ENCODE results near the gene MLLT3. TPM values are rescaled to one million over a fixed set of nuclear protein-coding genes. Genes with fewer than 3 reads are reported as not detected.

Gene MLLT3
- total and polyA plus RNA-seq, 9 donors, result 8.7 to 15.4 (median 13.8) TPM

DNA sequence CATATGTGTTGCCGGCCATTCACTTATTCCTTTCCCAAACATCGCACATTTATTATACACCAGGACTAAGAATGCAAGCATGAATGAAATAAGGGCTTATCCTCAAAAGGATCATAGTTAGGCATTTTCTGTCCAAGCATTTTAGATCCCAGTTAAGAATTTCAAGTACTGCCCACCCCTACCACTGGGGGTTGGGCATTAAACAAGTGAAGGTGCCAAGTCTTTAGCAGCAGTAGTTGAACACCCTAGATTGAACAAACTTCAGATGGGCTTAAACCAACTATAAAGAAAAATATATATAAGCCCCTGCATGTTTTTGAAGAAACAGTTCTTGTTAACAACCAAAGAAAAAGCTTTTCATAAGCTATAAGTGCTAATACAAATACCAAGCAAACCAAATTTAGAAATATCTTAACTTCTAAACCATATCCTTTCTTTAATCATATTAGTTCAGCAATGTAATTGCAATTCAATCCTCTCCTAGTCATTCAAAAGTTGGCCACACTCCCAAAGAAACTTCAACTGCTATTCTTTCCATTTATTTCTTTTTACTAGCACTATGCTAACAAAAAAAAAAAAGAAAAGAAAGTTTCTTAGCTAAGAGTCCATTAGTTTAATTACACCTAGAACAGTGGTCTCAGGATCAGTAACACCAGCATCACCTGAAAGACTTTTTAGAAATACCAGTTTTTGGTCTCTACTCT, 149.8 kb downstream of the MLLT3 start:
- no peak for TF ChIP-seq EP300 (IDR thresholded peaks at IDR 0.05)
- no peak overlapping the region for H3K4me3 ChIP-seq
- WGBS, 3 donors, result 97 to 98% (median 97%) methylated on average over 2 of the region's 2 CpGs
- intact Hi-C loops (cut with DNase I), result no loop called here
- H3K4me1 ChIP-seq (ENCODE audit: insufficient read depth), result no peaks in the 10 kb centered on the region
- H3K36me3 ChIP-seq, result no peaks in the 10 kb centered on the region
- DNase-seq, result no peak
- no peaks in the 10 kb centered on the region for H3K9me3 ChIP-seq
- H3K27me3 ChIP-seq, result no peaks in the 10 kb centered on the region
- no peak overlapping the region for H3K27ac ChIP-seq

DNA sequence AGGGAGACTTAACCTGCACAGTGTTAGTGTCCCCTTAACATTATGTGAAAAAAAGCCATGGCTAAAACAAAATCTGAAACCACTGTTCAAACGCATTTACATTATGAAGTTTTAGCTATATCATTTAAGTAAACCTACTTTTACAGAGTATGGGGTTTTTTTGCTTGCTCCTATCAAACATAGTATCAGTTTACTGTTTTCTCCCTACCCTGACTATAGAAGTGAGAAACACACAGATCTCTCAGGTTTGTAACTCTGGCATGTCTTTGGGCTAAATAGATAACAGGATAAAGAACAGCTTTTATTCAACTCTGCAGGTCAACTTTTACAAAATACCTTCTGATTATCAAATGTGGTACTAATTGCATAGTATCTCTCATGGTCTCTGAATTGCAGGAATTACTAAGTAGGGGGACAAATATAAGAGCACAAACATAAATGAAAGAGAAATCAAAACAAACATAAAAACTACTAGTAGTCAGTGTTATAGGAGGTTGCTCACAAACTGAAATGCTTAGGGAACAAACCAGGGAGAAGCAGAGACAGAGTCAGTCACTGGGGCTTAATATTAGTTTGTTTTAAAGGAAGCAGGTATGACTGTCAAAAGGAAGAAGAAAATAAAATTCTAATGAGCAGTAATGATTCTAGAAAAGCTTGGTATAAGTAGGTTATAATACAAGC, 155.8 kb downstream of the MLLT3 start:
- 87 to 96% (median 95%) methylated on average over 1 of the region's 1 CpG for WGBS, 3 donors
- no peaks in the 10 kb centered on the region for H3K9me3 ChIP-seq
- TF ChIP-seq EP300 (IDR thresholded peaks at IDR 0.05) (no peak), POLR2A (IDR thresholded peaks at IDR 0.05) (no peak)
- TF ChIP-seq, protein P1, sequence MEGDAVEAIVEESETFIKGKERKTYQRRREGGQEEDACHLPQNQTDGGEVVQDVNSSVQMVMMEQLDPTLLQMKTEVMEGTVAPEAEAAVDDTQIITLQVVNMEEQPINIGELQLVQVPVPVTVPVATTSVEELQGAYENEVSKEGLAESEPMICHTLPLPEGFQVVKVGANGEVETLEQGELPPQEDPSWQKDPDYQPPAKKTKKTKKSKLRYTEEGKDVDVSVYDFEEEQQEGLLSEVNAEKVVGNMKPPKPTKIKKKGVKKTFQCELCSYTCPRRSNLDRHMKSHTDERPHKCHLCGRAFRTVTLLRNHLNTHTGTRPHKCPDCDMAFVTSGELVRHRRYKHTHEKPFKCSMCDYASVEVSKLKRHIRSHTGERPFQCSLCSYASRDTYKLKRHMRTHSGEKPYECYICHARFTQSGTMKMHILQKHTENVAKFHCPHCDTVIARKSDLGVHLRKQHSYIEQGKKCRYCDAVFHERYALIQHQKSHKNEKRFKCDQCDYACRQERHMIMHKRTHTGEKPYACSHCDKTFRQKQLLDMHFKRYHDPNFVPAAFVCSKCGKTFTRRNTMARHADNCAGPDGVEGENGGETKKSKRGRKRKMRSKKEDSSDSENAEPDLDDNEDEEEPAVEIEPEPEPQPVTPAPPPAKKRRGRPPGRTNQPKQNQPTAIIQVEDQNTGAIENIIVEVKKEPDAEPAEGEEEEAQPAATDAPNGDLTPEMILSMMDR (IDR thresholded peaks at IDR 0.05), result no peak
- intact Hi-C loops (cut with DNase I), result no loop called here
- H3K4me1 ChIP-seq (ENCODE audit: insufficient read depth), result no peaks in the 10 kb centered on the region
- no peaks in the 10 kb centered on the region for H3K27me3 ChIP-seq
- DNase-seq, result no peak
- no peak overlapping the region for H3K4me3 ChIP-seq
- no peaks in the 10 kb centered on the region for H3K36me3 ChIP-seq
- H3K27ac ChIP-seq, result no peak overlapping the region

DNA sequence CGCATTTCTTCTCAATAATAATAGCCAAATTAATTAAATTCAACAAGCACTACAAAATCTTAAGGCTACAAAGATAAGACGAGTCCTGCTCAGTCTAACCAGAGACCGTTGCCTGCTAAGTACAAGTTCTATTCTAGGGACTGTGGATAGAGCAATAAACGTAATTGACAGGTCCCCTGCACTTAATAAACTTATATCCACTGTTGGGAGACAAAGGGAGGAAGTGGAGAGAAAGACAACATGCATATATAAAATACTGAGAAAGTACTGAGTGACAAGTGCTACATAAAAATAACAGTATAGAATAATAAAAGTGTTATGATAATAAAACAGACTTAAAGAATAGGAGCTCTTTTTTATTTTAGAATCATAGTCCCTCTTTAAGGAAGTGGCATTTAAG, 158.1 kb downstream of the MLLT3 start:
- no peak overlapping the region for H3K4me3 ChIP-seq
- H3K27ac ChIP-seq, result no peak overlapping the region
- no peaks in the 10 kb centered on the region for H3K9me3 ChIP-seq
- TF ChIP-seq EP300 (IDR thresholded peaks at IDR 0.05), result no peak
- no peak for TF ChIP-seq POLR2A (IDR thresholded peaks at IDR 0.05)
- TF ChIP-seq, protein P1 (IDR thresholded peaks at IDR 0.05), result no peak
- WGBS, 3 donors, result 89 to 96% (median 94%) methylated on average over 4 of the region's 4 CpGs
- H3K4me1 ChIP-seq (ENCODE audit: insufficient read depth), result no peaks in the 10 kb centered on the region
- no peaks in the 10 kb centered on the region for H3K27me3 ChIP-seq
- H3K36me3 ChIP-seq, result no peaks in the 10 kb centered on the region
- intact Hi-C loops (cut with DNase I), result no loop called here
- DNase-seq, result no peak

DNA sequence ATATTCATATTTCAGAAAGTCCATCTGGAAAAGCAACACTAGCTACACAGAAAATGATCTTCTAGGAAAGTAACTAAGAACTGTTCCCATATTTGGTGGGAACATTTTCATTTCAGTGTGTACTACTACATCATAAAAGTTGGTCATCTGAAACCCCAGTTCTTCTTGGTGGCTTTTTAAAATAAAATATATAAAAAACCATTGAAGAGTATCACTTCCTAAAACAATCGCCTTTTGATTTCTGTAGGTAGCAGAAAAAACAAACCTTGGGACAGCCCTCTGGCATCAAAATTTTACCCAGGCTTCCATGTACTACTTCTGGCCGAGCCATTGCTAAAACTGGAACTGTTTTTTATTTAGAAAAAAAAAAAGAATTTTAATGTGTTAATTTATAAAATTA, 158.5 kb downstream of the MLLT3 start:
- TF ChIP-seq POLR2A (IDR thresholded peaks at IDR 0.05), result no peak
- TF ChIP-seq, protein P1 (IDR thresholded peaks at IDR 0.05), result no peak
- TF ChIP-seq EP300 (IDR thresholded peaks at IDR 0.05), result no peak
- intact Hi-C loops (cut with DNase I), result no loop called here
- WGBS, 3 donors, result 96 to 98% (median 98%) methylated on average over 2 of the region's 2 CpGs

DNA sequence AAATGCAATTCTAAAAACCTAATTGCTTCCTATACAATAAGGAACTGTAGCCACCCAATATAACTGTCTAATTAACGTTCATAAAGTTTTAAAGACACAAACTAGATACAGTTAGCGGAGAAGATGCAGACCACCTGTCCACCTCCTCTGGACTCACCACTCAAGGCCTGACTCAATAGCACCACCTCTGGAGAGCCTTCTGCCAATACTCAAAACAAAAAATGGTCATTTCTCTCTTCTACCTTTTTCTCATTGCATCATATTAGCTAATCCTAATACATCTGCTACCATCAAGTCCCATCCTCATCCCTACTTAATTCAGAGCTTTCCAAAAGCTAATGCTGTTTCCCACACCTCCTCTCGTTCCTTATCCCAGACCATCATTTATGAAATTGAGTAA, 159.9 kb downstream of the MLLT3 start:
- H3K4me1 ChIP-seq (ENCODE audit: insufficient read depth), result no peaks in the 10 kb centered on the region
- intact Hi-C loops (cut with DNase I), result no loop called here
- WGBS, 3 donors, result 91 to 94% (median 92%) methylated on average over 3 of the region's 3 CpGs
- H3K36me3 ChIP-seq, result no peaks in the 10 kb centered on the region
- TF ChIP-seq, protein P1 (IDR thresholded peaks at IDR 0.05), result no peak
- TF ChIP-seq POLR2A (IDR thresholded peaks at IDR 0.05), result no peak
- no peak for TF ChIP-seq EP300 (IDR thresholded peaks at IDR 0.05)
- no peak for DNase-seq
- H3K27ac ChIP-seq, result no peak overlapping the region
- no peaks in the 10 kb centered on the region for H3K9me3 ChIP-seq
- no peak overlapping the region for H3K4me3 ChIP-seq
- H3K27me3 ChIP-seq, result no peaks in the 10 kb centered on the region

More for the DNA sequence above, 158.5 kb downstream of the MLLT3 start:
- no peaks in the 10 kb centered on the region for H3K9me3 ChIP-seq
- H3K27ac ChIP-seq, result no peak overlapping the region
- no peaks in the 10 kb centered on the region for H3K27me3 ChIP-seq
- H3K4me1 ChIP-seq (ENCODE audit: insufficient read depth), result no peaks in the 10 kb centered on the region
- no peaks in the 10 kb centered on the region for H3K36me3 ChIP-seq
- no peak for DNase-seq
- H3K4me3 ChIP-seq, result no peak overlapping the region
